Activated CD8-positive, alpha-beta T cell treated with anti-CD3 and anti-CD28 coated beads for 36 hours (primary cell): ENCODE data around the gene TRABD2A. TPM values are rescaled to one million over a fixed set of nuclear protein-coding genes. Genes with fewer than 3 reads are reported as not detected.
"Not testable (repeated sequence)": the region's sequence is repeated elsewhere in the genome, so short reads cannot be mapped to it uniquely, and the experiment has no call there.

Experiments used
- ATAC-seq: fragments of 200-7000 bp; cut with Tn5 transposase; one replicate; pipeline ENCODE4 v1.10.0; 2021; ENCODE audit warnings: mild to moderate bottlenecking, moderate library complexity
- CTCF ChIA-PET: fragments of 350-600 bp; sonication (Branson Sonifier 250); formaldehyde crosslinking; loops from one replicate; lab custom pipeline; 2021; ENCODE audit warnings: antibody characterized with exemption; lab: Charles Lee
- POLR2A ChIA-PET: fragments of 350-600 bp; sonication (Branson Sonifier 250); formaldehyde crosslinking; loops from one replicate; lab custom pipeline; 2021; ENCODE audit warnings: antibody characterized with exemption; lab: Charles Lee
- DNase-seq: peaks from one replicate; pipeline ENCODE4 v3.0.0-alpha.2; 2020
- H3K27ac Mint-ChIP-seq: one replicate; pipeline ENCODE4 v1.8.0; 2021; ENCODE audit warnings: mild to moderate bottlenecking, mixed read lengths
- H3K27me3 Mint-ChIP-seq: one replicate; pipeline ENCODE4 v1.8.0; 2021; ENCODE audit warnings: mixed read lengths
- H3K36me3 Mint-ChIP-seq: one replicate; pipeline ENCODE4 v1.8.0; 2021; ENCODE audit warnings: low read depth, mixed read lengths
- H3K4me1 Mint-ChIP-seq: one replicate; pipeline ENCODE4 v1.8.0; 2021; ENCODE audit warnings: low read depth, mixed read lengths
- H3K4me3 Mint-ChIP-seq: one replicate; pipeline ENCODE4 v1.8.0; 2021; ENCODE audit warnings: mild to moderate bottlenecking, moderate library complexity, mixed read lengths
- H3K9me3 Mint-ChIP-seq: one replicate; pipeline ENCODE4 v1.8.0; 2021; ENCODE audit warnings: mixed read lengths
- intact Hi-C: fragments of 100-400 bp; cut with micrococcal nuclease; formaldehyde crosslinking; loops from one replicate; pipeline ENCODE4 v1.10.0; 2022
- total RNA-seq, 2 experiments: library from RNA; stranded (reverse); gene quantifications; one replicate each; pipeline ENCODE4 v1.2.3, GENCODE V29; 2021
- TF ChIP-seq, protein P1 (sequence below): fragments of 200-600 bp; IDR thresholded peaks from one replicate; pipeline ENCODE4 v1.8.0; 2022; ENCODE audit warnings: antibody characterized with exemption, mild to moderate bottlenecking

TRABD2A gene
- total RNA-seq, 2 experiments from 2014 or later = 56.3 to 56.4 TPM

DNA sequence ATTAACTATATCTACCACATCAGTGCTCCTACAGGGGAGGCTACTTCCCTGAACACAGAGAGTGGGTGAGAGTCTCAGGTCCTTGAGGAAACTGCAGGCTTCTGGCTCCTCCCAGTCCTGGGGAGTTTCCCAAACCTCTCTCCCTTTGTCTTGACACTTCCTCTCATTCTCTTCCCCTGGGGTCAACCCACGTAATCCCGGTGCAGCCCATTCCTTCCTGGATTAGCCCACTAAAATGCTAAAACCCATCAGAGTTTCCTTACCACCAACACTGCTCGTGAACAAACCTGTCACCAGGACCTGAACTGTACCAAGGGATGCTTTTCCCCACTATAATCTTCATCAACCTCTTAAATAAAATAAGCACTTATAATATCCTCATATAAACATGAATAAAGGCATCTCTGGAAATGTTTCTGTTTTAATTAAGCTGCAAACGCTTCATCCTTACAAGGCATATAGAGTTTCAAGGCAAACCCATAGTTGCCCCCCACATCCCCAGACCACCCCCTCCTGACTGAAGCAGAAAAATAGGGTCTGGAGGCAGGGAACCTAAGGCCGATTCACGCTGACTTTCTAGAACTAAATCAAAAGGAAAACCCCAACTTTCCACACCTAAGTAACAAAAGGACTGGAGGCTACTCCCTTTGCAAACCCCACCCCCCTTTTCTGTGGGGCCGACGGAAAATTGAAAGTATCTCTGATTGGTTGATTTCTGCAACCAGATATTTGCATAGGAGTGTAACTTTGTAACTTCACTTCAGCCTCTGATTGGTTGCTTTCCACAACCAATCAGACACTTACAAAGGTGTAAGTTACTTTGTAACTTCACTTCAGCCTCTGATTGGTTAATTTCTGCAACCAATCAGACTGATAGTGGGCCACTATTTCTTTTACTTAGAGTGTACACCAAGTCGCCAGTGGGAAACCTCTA is 43.6 kb upstream of the TRABD2A start:
- CTCF ChIA-PET = interaction anchor here (0.7 to 3.1 kb wide), 44 partner anchors 7 to 464 kb away, joined by 3 to 88 read pairs (median 10); partner anchors contain the start of genes KCMF1, TMSB10 and TRABD2A
- Mint-ChIP-seq H3K4me3 (peak overlapping the region; percentile 91), H3K27me3 (no peaks in the 10 kb centered on the region), H3K4me1 (peaks cover 46% of the 10 kb centered on the region), H3K36me3 (peaks cover 2% of the 10 kb centered on the region), H3K27ac (peak overlapping the region; percentile 84), H3K9me3 (no peaks in the 10 kb centered on the region)
- POLR2A ChIA-PET = interaction anchor here (0.8 to 10.8 kb wide), 8 partner anchors 18 to 431 kb away, joined by 3 to 170 read pairs (median 5); partner anchors contain the start of genes TMSB10 and TRABD2A
- ATAC-seq (peak; percentile 24), DNase-seq (peak; percentile 82)
- intact Hi-C loops = loop anchor here (2.0 kb wide), 2 partner anchors 16 to 42 kb away; no protein-coding TSS in a partner anchor
- TF ChIP-seq, protein P1, sequence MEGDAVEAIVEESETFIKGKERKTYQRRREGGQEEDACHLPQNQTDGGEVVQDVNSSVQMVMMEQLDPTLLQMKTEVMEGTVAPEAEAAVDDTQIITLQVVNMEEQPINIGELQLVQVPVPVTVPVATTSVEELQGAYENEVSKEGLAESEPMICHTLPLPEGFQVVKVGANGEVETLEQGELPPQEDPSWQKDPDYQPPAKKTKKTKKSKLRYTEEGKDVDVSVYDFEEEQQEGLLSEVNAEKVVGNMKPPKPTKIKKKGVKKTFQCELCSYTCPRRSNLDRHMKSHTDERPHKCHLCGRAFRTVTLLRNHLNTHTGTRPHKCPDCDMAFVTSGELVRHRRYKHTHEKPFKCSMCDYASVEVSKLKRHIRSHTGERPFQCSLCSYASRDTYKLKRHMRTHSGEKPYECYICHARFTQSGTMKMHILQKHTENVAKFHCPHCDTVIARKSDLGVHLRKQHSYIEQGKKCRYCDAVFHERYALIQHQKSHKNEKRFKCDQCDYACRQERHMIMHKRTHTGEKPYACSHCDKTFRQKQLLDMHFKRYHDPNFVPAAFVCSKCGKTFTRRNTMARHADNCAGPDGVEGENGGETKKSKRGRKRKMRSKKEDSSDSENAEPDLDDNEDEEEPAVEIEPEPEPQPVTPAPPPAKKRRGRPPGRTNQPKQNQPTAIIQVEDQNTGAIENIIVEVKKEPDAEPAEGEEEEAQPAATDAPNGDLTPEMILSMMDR = no peak

DNA sequence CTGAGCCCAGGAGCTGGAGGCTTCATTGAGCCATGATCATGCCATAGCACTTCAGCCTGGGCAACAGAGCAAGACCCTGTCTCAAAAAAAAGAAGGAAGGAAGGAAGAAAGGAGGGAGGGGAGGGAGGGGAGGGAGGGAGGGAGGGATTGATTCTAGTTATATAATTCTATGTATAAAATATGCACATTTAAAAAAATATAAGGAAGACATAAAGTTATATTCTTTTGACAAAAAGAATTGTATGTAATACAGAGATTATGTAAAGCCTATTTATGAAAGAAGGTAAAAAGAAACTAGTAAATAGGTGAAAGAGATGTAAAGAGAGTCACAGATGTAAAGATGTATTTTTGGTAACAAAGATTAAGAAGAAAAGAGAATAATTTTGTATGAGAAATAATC is 42.1 kb upstream of the TRABD2A start:
- H3K4me3 Mint-ChIP-seq = no peak overlapping the region
- H3K27ac Mint-ChIP-seq = peak overlapping the region; percentile 42
- POLR2A ChIA-PET = interaction anchor here (0.9 to 10.8 kb wide), 3 partner anchors 16 to 42 kb away, joined by 3 to 170 read pairs (median 3); partner anchors contain the start of gene TMSB10
- CTCF ChIA-PET = interaction anchor here (0.9 kb wide), 1 partner anchor 41 kb away, joined by 4 read pairs; no protein-coding TSS in a partner anchor
- no peaks in the 10 kb centered on the region for H3K27me3 Mint-ChIP-seq
- DNase-seq (no peak), ATAC-seq (no peak)
- TF ChIP-seq, protein P1 = no peak
- H3K4me1 Mint-ChIP-seq = peaks cover 56% of the 10 kb centered on the region
- H3K9me3 Mint-ChIP-seq = no peaks in the 10 kb centered on the region
- H3K36me3 Mint-ChIP-seq = peaks cover 2% of the 10 kb centered on the region
- intact Hi-C loops = no loop called here

DNA sequence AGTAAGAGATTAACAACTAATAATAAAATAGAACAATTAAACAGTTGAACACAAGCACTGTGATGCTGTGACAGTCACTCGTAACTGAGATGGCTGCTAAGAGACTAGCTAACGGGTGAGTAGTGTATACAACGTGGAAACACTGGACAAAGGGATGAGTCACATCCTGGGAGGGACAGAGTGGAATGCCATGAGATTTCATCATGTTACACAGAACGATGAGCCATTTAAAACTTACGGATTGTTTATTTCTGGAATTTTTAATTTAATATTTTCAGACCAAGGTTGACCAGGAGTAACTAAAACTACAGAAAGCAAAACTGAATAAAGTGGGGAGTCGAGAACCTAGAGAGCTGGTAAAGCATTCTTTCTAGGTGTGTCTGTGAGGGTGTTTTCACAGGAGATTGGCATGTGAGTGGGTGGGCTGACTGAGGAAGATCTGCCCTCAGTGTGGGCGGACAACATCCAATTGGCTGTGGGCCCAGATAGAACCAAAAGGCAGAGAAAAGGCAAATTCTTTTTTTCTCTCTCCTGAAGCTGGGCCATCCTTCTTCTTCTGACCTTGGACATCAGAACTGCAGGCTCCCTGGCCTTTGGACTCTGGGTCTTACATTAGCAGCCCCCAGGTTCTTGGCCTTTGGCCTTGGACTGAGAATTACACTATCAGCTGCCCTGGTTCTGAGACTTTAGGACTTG is 39.1 kb upstream of the TRABD2A start:
- H3K27ac Mint-ChIP-seq = peak overlapping the region; percentile 96
- ATAC-seq (peak; percentile 82), DNase-seq (peak; percentile 85)
- H3K4me3 Mint-ChIP-seq = peak overlapping the region; percentile 69
- peaks cover 50% of the 10 kb centered on the region for H3K4me1 Mint-ChIP-seq
- no peaks in the 10 kb centered on the region for H3K27me3 Mint-ChIP-seq
- TF ChIP-seq, protein P1 = no peak
- no peaks in the 10 kb centered on the region for H3K36me3 Mint-ChIP-seq
- H3K9me3 Mint-ChIP-seq = no peaks in the 10 kb centered on the region
- intact Hi-C loops = no loop called here
- POLR2A ChIA-PET = interaction anchor here (0.6 to 10.8 kb wide), 8 partner anchors 9 to 133 kb away, joined by 3 to 170 read pairs (median 5); partner anchors contain the start of genes TMSB10 and TRABD2A
- CTCF ChIA-PET = interaction anchor here (0.6 to 2.8 kb wide), 7 partner anchors 12 to 38 kb away, joined by 4 to 15 read pairs (median 5); partner anchors contain the start of gene TMSB10

DNA sequence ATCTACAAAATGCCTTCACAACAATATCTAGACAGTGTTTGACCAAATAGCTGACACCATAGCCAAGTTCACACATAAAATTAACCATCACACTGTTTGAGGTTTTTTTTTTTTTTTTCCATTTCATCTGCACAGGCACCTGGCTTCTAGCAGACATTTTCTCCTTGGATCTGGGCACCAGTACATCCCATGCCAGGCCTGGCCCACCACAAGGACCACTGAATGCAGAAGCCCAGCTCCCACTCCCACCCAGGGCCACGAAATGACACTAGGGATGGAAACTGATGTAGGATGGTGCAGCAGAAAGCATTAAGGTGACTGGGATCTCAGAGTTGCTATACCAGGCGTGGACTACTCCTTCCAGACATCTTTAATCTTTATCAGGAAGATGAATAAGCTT is 37.5 kb upstream of the TRABD2A start:
- no peaks in the 10 kb centered on the region for H3K9me3 Mint-ChIP-seq
- DNase-seq = no peak
- no peak for ATAC-seq
- ChIA-PET POLR2A (interaction anchor here (1.0 to 10.8 kb wide), 4 partner anchors 12 to 38 kb away, joined by 3 to 170 read pairs (median 15); partner anchors contain the start of genes TMSB10 and TRABD2A), CTCF (interaction anchor here (1.6 to 2.8 kb wide), 4 partner anchors 7 to 97 kb away, joined by 4 to 15 read pairs (median 10); no protein-coding TSS in a partner anchor)
- H3K27me3 Mint-ChIP-seq = no peaks in the 10 kb centered on the region
- no peaks in the 10 kb centered on the region for H3K36me3 Mint-ChIP-seq
- TF ChIP-seq, protein P1 = no peak
- H3K27ac Mint-ChIP-seq = peak overlapping the region; percentile 96
- intact Hi-C loops = no loop called here
- H3K4me3 Mint-ChIP-seq = peak overlapping the region; percentile 11
- H3K4me1 Mint-ChIP-seq = peaks cover 39% of the 10 kb centered on the region

DNA sequence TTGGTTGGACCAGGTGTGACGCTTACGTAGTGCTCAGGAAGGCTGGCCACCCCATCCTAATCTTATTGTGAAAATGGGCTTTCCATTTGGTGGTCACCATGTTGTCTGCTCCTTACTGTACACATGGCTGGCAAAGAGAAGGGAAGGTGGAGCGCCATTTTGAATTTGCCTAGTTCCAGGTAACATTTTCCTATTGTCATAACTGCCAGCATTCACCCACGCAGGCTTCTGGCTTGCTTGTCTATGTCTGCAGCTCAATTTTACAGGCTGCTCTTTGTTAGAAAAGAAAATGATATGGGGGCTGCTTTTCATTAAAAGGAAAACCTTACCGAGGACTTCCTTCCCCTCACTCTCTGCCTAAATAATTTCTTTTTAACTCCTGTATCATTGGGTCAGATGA is 36.9 kb upstream of the TRABD2A start:
- not testable (repeated sequence) for H3K27me3 Mint-ChIP-seq, H3K9me3 Mint-ChIP-seq

DNA sequence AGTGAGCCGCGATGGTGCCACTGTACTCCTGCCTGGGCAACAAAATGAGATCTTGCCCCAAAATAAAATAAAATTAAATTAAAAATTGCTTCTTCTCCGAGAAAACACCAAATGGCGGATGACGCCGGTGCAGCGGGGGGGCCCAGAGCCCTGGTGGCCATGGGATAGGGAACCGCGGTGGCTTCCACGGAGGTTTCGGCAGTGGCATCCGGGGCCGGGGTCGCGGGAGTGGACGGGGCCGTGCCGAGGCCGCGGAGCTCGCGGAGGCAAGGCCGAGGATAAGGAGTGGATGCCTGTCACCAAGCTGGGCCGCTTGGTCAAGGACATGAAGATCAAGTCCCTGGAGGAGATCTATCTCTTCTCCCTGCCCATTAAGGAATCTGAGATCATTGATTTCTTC is 34.8 kb upstream of the TRABD2A start:
- H3K4me3 Mint-ChIP-seq, H3K9me3 Mint-ChIP-seq, H3K36me3 Mint-ChIP-seq, H3K27me3 Mint-ChIP-seq, CTCF ChIA-PET, intact Hi-C loops, DNase-seq, ATAC-seq, H3K27ac Mint-ChIP-seq: not testable (repeated sequence)
- POLR2A ChIA-PET = interaction anchor here (0.6 kb wide), 1 partner anchor 25 kb away, joined by 3 read pairs; no protein-coding TSS in a partner anchor
- H3K4me1 Mint-ChIP-seq = peaks cover 41% of the 10 kb centered on the region

More for the DNA sequence above, 36.9 kb upstream of the TRABD2A start:
- intact Hi-C loops, H3K36me3 Mint-ChIP-seq, ATAC-seq: not testable (repeated sequence)
- CTCF ChIA-PET = interaction anchor here (1.1 to 2.0 kb wide), 3 partner anchors 8 to 51 kb away, joined by 3 to 14 read pairs (median 6); no protein-coding TSS in a partner anchor
- peaks cover 37% of the 10 kb centered on the region for H3K4me1 Mint-ChIP-seq
- H3K27ac Mint-ChIP-seq = peak overlapping the region; percentile 96
- peak; percentile 39 for DNase-seq
- H3K4me3 Mint-ChIP-seq = peak overlapping the region; percentile 11
- POLR2A ChIA-PET = interaction anchor here (0.7 to 10.8 kb wide), 2 partner anchors 11 to 37 kb away, joined by 3 to 170 read pairs; partner anchors contain the start of gene TMSB10
